ENCODE results near the gene DPH6.

The DPH6 gene

DNA sequence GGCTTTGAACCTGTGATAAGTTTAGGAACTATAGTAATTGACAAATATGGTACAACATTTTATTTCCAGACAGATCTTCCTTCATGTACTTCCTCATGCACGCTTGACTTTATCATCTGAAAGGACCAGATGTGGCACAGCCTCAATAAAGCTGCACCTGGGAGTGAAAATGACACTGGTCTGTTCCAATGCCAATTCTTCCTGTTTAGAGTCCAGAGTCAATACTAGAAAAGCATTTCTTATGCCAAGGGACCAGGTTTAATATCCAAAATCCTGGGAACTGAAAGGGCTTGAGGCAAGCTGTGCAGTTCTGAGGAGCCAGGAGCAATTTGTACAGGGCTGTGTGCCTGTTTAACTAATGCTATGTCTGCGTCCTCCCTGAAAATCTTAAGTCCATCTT is 15.3 kb downstream of the DPH6 start:
- no peak overlapping the region for H3K4me3 ChIP-seq (ENCODE audit: low read depth, low read length)
- DNase-seq (ENCODE audit: low read depth) = no peak
- TF ChIP-seq, protein P1, sequence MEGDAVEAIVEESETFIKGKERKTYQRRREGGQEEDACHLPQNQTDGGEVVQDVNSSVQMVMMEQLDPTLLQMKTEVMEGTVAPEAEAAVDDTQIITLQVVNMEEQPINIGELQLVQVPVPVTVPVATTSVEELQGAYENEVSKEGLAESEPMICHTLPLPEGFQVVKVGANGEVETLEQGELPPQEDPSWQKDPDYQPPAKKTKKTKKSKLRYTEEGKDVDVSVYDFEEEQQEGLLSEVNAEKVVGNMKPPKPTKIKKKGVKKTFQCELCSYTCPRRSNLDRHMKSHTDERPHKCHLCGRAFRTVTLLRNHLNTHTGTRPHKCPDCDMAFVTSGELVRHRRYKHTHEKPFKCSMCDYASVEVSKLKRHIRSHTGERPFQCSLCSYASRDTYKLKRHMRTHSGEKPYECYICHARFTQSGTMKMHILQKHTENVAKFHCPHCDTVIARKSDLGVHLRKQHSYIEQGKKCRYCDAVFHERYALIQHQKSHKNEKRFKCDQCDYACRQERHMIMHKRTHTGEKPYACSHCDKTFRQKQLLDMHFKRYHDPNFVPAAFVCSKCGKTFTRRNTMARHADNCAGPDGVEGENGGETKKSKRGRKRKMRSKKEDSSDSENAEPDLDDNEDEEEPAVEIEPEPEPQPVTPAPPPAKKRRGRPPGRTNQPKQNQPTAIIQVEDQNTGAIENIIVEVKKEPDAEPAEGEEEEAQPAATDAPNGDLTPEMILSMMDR (IDR thresholded peaks at IDR 0.05; ENCODE audit: low read depth, low read length, missing control alignments) = no peak
- in situ Hi-C loops (cut with HindIII; ENCODE audit: low sequenced_read_pairs) = no loop called here

DNA sequence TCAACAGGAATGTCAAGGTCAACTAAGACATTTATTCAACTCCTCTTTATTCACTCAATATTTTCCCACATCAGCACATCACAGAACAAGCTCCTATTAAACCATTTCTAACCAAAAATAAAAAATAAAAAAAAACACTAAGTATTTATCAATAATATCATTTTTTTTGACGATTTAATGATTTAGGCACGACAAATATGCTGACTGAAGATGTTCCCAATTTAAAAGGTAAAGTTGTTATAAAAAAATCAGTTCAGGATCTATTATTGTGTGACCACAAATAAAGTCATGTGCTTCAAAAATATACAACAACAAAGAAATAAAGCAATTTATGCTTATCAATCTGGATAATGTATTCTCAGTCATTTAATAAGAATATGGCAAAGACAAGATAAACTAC is 16.2 kb downstream of the DPH6 start:
- in situ Hi-C loops (cut with HindIII; ENCODE audit: low sequenced_read_pairs) = no loop called here
- H3K4me3 ChIP-seq (ENCODE audit: low read depth, low read length) = no peak overlapping the region
- TF ChIP-seq, protein P1 (IDR thresholded peaks at IDR 0.05; ENCODE audit: low read depth, low read length, missing control alignments) = no peak
- no peak for DNase-seq (ENCODE audit: low read depth)

DNA sequence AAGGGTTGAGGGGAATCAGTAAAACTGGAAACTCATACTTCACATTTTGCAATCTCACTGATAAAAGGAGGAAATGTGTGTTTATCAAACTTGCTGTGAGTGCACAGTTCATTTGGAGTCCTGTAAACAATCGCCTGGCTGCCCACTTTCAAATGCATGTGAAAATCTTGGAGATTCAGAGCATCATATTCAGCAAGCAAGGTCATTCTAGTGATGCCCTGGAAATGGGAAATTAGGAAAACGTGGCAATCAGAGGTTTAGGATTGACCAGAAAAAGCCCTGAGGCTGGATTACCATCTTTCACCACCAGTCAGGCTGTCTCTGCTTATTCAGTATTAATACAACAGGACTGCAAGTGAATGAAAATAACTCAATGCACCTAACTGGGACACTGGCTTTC is 23.9 kb downstream of the DPH6 start:
- in situ Hi-C loops (cut with HindIII; ENCODE audit: low sequenced_read_pairs) = no loop called here
- H3K4me3 ChIP-seq (ENCODE audit: low read depth, low read length) = no peak overlapping the region
- TF ChIP-seq, protein P1 (IDR thresholded peaks at IDR 0.05; ENCODE audit: low read depth, low read length, missing control alignments) = peak; percentile 10
- no peak for DNase-seq (ENCODE audit: low read depth)

DNA sequence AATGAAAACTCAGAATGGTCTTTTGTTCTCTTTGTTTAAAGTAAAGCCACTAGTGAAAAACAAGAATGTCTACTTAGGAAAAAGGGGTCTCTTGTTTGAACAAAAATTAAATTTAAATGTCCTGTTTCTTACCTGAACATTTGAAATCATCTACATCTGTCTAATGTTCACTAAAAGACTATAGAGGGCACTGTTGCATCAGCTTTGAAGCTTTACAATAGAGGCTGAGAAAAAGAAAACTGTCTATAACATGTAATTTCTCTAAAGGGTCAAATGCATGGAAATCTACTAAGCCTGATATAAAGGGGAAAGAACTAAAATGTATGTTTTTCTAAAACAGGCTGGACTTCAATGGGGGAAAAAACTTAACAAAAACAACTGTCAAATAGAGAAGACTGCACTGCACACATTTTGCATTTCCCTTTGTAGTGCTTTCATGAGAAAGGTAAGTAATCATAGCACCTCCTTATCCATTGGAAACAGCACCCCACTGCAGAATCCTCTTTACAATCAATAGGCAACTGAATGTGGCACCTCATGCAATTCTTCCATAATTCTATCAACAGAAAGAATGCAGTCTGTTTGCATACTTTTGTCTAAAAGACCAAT is 26.3 kb downstream of the DPH6 start:
- TF ChIP-seq, protein P1 (IDR thresholded peaks at IDR 0.05; ENCODE audit: low read depth, low read length, missing control alignments) = peak; percentile 33
- in situ Hi-C loops (cut with HindIII; ENCODE audit: low sequenced_read_pairs) = no loop called here
- H3K4me3 ChIP-seq (ENCODE audit: low read depth, low read length) = no peak overlapping the region
- DNase-seq (ENCODE audit: low read depth) = peak; percentile 46

DNA sequence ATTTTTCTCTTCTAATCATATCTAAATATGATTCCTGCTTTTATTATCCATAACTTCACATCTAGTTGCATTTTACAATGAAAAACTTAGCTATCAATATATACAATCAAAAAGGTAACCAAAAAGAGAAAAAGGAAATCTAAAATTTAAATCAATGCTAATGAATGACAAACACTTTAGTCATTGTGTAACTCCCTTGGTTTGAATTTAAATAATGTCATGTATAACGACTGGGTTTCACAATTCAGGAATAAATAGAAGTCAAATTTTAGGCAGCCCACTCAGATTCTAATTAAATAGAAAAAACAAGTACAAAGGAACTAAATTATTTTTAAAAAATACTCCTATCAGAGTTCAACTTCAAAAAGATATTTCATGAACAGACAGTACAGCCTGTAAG is 26.9 kb downstream of the DPH6 start:
- DNase-seq (ENCODE audit: low read depth) = no peak
- TF ChIP-seq, protein P1 (IDR thresholded peaks at IDR 0.05; ENCODE audit: low read depth, low read length, missing control alignments) = no peak
- in situ Hi-C loops (cut with HindIII; ENCODE audit: low sequenced_read_pairs) = no loop called here
- H3K4me3 ChIP-seq (ENCODE audit: low read depth, low read length) = no peak overlapping the region

DNA sequence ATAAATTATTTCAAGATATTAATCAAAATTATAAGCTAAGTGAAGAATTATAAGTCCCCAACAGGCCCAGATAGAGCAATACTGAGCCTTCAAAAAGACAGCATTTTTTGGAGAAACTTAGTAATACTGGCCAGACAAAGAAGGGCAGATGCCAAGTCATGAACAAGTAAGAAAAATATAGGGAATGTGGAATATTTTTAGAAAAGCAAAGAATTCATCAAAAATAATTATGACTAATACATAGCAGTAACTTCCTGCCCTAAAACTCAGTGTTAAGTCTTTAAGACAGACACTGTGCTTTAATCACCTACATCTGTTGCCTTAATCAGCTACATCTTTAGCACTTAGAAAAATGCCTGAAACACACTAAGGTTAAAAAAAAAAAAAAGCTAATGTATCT is 31.2 kb downstream of the DPH6 start:
- H3K4me3 ChIP-seq (ENCODE audit: low read depth, low read length) = no peak overlapping the region
- in situ Hi-C loops (cut with HindIII; ENCODE audit: low sequenced_read_pairs) = no loop called here
- no peak for DNase-seq (ENCODE audit: low read depth)
- TF ChIP-seq, protein P1 (IDR thresholded peaks at IDR 0.05; ENCODE audit: low read depth, low read length, missing control alignments) = no peak
